Measurements from ENCODE around the gene FOXP1. TPM values are rescaled to one million over a fixed set of nuclear protein-coding genes. Genes with fewer than 3 reads are reported as not detected.

The FOXP1 gene
- total RNA-seq, 4 donors from 2014 or later, result 169 to 300 (median 202) TPM

DNA sequence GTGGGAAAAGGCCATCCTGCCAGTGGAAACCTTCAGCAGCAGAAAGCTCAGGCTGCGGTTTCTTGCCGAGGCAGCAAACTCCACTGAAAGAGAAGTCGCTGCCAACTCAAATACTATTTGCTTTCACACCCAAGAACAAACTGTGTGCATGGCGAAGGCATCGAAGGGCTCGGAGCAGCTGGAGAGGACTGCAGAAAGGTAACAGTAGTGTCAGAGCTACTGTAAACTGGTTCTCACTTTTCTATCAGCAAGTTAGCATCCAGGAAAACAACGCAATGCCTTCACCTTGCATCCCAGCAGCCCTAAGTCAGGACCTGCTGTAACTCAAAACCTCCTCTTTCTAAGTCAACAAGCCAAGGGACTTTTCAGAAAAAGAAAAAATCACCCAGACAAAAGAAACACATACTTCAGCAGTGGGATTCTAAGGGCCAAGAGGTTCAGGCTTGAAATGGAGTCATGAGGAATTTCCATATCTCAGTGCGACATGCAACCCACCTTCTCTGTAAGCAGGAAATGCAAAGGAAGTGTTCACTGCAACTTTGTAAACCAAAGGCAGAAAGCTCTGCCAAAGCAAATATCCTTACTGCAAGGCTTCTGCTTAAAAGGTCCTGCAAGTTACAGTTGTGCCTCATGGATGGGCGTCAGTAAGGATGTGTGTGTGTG lies 193.5 kb downstream of the FOXP1 start:
- TF ChIP-seq POLR2A (IDR thresholded peaks at IDR 0.05) (no peak), POLR2AphosphoS5 (IDR thresholded peaks at IDR 0.05) (no peak), EP300 (IDR thresholded peaks at IDR 0.05) (no peak)
- TF ChIP-seq, protein P1, sequence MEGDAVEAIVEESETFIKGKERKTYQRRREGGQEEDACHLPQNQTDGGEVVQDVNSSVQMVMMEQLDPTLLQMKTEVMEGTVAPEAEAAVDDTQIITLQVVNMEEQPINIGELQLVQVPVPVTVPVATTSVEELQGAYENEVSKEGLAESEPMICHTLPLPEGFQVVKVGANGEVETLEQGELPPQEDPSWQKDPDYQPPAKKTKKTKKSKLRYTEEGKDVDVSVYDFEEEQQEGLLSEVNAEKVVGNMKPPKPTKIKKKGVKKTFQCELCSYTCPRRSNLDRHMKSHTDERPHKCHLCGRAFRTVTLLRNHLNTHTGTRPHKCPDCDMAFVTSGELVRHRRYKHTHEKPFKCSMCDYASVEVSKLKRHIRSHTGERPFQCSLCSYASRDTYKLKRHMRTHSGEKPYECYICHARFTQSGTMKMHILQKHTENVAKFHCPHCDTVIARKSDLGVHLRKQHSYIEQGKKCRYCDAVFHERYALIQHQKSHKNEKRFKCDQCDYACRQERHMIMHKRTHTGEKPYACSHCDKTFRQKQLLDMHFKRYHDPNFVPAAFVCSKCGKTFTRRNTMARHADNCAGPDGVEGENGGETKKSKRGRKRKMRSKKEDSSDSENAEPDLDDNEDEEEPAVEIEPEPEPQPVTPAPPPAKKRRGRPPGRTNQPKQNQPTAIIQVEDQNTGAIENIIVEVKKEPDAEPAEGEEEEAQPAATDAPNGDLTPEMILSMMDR (IDR thresholded peaks at IDR 0.05), result no peak
- H3K27ac ChIP-seq, result peak overlapping the region; percentile 16 to 59 (median 48)
- H3K4me1 ChIP-seq, result peaks cover 16 to 56% (median 18%) of the 10 kb centered on the region in 3 donors
- peak; percentile 51 for ATAC-seq
- WGBS, 2 donors (ENCODE audit: low coverage in 1 of 2), result 12 to 16% methylated on average over 7 to 8 of the region's 9 CpGs
- H3K36me3 ChIP-seq, result no peaks in the 10 kb centered on the region
- no peaks in the 10 kb centered on the region for H3K9me3 ChIP-seq
- no peaks in the 10 kb centered on the region for H3K27me3 ChIP-seq
- peak overlapping the region in 1 of 2 donors; percentile 14 for H3K4me3 ChIP-seq

DNA sequence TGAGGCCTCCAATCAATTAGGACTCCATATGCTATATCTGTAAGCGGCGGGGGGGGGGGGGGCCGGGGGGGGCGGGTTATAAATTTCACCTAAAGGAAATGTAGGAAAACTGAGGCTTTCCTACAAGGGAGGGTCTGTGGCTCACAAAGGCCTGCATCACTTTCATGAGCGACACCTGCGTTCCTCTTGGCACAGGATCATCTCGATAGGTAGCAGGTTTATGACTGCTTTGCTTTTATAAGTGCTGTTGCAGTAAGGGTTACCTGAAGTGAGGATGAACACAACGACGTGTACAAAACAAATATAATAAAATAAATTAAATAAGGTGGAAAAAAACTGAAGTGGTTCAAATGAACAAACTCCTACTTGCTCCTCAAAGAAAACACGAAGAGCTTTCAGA lies 194.3 kb downstream of the FOXP1 start:
- Histone ChIP-seq H3K9me3 (no peaks in the 10 kb centered on the region), H3K4me1 (peaks cover 16 to 65% (median 25%) of the 10 kb centered on the region in 3 donors), H3K27ac (no peak overlapping the region), H3K36me3 (no peaks in the 10 kb centered on the region), H3K27me3 (no peaks in the 10 kb centered on the region), H3K4me3 (no peak overlapping the region)
- no peak for ATAC-seq
- TF ChIP-seq EP300 (IDR thresholded peaks at IDR 0.05) (no peak), POLR2AphosphoS5 (IDR thresholded peaks at IDR 0.05) (no peak), POLR2A (IDR thresholded peaks at IDR 0.05) (no peak)
- TF ChIP-seq, protein P1 (IDR thresholded peaks at IDR 0.05), result no peak
- WGBS, 2 donors (ENCODE audit: low coverage in 1 of 2), result 73 to 76% methylated on average over 4 to 8 of the region's 10 CpGs

DNA sequence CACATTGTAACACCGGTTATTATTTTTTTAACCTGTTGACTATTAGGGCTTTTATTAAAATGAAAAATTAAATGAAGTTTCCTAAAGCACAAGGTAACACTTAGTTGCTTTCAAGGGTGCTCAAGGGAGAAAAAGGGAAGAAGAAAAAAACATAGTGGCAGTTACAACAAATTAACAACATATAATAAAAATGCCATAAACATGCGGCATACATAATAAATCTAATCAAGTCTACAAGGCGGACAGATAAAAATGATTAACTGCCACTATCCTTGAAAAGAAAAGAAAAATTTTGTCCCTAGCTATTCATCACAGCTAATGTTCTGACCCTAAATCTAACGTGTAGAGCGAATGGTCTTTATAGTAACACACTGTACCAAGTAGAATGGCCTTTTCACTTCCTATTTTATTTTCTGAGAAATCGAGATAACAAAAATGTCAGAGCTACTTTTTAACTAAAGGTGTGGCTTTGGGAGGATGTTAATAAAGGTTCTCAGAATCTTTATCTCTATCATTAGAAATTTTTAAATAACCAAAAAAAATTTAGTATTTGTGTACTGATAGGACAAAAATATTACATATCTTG lies 194.9 kb downstream of the FOXP1 start:
- WGBS, 2 donors (ENCODE audit: low coverage in 1 of 2), result 84 to 85% methylated on average over 6 of the region's 6 CpGs
- Histone ChIP-seq H3K4me3 (no peak overlapping the region), H3K27ac (no peak overlapping the region), H3K9me3 (no peaks in the 10 kb centered on the region), H3K36me3 (no peaks in the 10 kb centered on the region), H3K4me1 (peaks cover 16 to 69% (median 25%) of the 10 kb centered on the region in 3 donors), H3K27me3 (no peaks in the 10 kb centered on the region)
- no peak for ATAC-seq
- TF ChIP-seq, protein P1 (IDR thresholded peaks at IDR 0.05), result no peak
- TF ChIP-seq EP300 (IDR thresholded peaks at IDR 0.05), result no peak
- no peak for TF ChIP-seq POLR2A (IDR thresholded peaks at IDR 0.05)
- no peak for TF ChIP-seq POLR2AphosphoS5 (IDR thresholded peaks at IDR 0.05)

DNA sequence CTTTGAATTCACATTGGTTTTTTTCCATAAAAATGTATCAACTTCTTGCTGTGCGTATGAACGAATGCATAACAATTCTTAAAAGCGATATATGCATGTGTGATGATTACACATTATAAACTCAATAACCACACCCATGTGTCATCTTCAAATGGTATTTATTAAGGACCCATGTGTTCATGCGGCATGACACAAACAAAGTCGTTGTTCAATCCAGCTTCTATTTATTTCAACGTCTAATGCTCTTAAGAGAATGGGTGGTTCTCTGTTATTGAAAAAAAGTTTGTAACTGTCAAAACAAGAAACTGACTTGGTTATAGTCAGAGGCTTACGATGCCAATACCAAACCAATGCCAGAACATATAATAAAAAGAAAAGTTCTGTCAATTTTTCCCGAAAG lies 195.9 kb downstream of the FOXP1 start:
- Histone ChIP-seq H3K36me3 (no peaks in the 10 kb centered on the region), H3K4me1 (peaks cover 16 to 66% (median 25%) of the 10 kb centered on the region in 3 donors), H3K9me3 (no peaks in the 10 kb centered on the region), H3K27me3 (no peaks in the 10 kb centered on the region), H3K4me3 (no peak overlapping the region), H3K27ac (no peak overlapping the region)
- TF ChIP-seq, protein P1 (IDR thresholded peaks at IDR 0.05), result no peak
- no peak for ATAC-seq
- 81 to 92% methylated on average over 7 to 8 of the region's 8 CpGs for WGBS, 2 donors (ENCODE audit: low coverage in 1 of 2)
